ENCODE measurements around the gene SERP1.

The SERP1 gene

GRCh38 chr3:150546226-150547044 is at the start of gene SERP1, which contains the start of gene EIF2A:
Gene SERP1 (minus strand): TSS chr3:150546496. CDS start chr3:150546135, 361 bp downstream.
Gene EIF2A (plus strand): TSS chr3:150546787. CDS start chr3:150546803, 16 bp downstream.
- DNase-seq (ENCODE audit: low read depth in 4 of 4, low spot score in 1 of 4) = peak; percentile 93 to 97 (median 95)

- DNase-seq (ENCODE audit: low read depth in 4 of 4, low spot score in 1 of 4) = no peak
Measured at GRCh38 chr3:150594150-150594549, 47.9 kb upstream of the SERP1 start.

DNA sequence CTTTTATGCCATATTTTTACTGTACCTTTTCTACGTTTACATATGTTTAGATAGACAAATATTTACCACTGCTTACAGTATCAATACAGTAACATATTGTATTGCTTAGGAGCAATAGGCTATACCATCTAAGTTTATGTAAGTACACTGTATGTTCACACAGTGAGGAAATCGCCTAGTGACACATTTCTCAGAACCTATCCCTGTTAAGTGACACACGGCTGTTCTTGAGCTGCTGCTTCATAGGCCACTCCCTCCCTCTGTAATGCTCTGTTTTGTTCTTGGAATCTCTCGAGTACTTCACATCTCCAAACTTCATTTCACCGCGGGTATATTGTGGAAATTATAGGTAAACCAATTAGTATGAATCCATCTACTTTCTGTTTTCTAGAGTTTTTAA is 43.5 kb upstream of the SERP1 start:
- no peak for DNase-seq (ENCODE audit: low read depth in 4 of 4, low spot score in 1 of 4)

GRCh38 chr3:150588027-150588830 is 41.9 kb upstream of the SERP1 start:
- no peak for DNase-seq (ENCODE audit: low read depth in 4 of 4, low spot score in 1 of 4)

- no peak for DNase-seq (ENCODE audit: low read depth in 4 of 4, low spot score in 1 of 4)
Measured at GRCh38 chr3:150583028-150583427, 36.7 kb upstream of the SERP1 start.

DNA sequence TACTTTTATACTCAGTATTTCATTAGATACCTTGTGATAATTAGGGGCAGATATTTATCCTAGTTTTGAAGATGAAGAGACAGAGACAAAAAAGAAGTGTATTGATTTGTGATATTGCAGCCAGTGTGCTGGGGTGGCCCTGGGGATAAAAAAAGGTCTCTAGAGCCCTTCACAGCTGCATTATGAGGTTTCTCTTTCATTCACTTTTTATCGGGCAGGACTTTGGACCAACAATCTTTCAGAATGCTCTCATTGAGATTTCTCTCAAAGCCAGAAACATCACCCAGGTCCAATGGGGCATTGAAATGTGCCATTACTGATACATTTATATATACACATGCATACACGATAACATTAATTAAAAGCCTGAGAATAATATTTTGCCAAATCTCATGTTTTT is 36.3 kb upstream of the SERP1 start:
- DNase-seq (ENCODE audit: low read depth in 4 of 4, low spot score in 1 of 4) = no peak

DNA sequence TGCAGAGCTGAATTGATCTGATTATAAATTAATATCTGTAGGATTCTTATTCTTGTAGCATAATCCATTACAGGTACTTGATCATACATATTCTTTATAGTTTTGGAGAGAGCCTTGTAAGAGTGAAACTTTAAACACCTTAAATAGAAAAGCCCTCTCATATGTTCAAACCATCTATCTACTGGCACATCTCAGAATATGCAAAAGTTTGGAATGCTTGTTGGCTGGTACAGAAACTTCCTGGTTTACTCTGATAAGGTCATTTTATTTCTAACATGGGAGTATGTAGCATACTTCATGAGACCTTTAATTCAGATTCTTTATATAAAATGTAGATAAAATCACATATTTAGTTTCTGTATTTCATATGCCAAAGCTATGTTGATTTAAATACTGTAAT is 34.9 kb upstream of the SERP1 start:
- DNase-seq (ENCODE audit: low read depth in 4 of 4, low spot score in 1 of 4) = no peak

DNA sequence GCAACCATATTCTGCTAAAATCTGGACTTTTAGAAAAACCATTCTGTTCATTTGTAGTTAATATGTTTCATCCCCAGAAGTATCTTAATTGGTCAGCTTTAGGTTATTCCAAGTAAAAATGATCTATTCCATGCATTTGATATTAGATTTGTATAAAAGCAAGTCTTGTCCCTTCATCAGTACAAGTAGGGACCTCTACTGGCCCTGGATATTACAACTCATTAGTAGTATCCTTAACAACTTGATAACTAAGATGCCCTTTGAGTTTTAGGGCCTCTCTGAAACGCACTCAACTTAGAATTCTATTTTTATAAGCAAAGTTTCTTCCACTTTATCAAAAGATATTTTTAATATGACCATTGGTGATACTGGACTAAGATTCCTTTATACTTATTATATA is 31.6 kb upstream of the SERP1 start:
- no peak for DNase-seq (ENCODE audit: low read depth in 4 of 4, low spot score in 1 of 4)

- no peak for DNase-seq (ENCODE audit: low read depth in 4 of 4, low spot score in 1 of 4)
Measured at GRCh38 chr3:150567328-150567727, 21.0 kb upstream of the SERP1 start.

- DNase-seq (ENCODE audit: low read depth in 4 of 4, low spot score in 1 of 4) = no peak
Measured at GRCh38 chr3:150564243-150564642, 17.9 kb upstream of the SERP1 start.

DNA sequence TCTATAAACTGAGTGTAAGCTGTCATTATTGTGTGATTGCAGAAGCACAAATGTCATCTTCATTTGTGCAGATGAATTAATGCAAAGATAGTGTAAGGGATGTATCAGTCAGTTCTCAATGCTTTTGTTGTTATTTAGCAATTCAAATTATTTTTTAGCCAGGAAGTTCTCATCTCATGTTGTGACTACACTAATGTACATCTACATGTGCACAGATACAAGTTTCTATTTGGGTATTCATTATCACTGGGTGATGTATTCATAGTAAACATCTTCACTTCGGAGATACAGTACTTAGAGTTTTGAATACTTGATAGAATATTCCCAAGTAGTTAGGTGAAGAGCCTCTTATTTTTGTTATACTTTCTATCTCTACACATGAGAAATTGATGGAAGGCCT is 11.4 kb upstream of the SERP1 start:
- no peak for DNase-seq (ENCODE audit: low read depth in 4 of 4, low spot score in 1 of 4)

DNA sequence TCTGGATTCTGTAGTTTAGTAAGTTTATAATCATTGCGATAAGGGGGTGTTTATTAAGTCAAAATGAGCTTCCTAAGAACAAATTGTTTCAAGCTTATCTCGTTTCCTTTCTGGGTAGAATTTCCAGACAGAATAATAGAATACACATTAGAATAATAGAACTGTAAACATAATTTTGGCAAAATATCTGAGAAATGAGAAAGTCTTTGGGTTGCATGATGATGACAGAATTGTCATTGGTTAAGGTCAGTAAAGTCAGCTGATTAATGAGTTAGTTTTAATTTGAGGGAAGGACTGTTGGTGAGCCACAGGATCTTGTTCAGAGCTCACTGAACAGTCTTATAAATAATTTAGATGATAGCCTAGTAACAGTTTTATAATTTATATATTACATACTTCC is 10.5 kb upstream of the SERP1 start:
- DNase-seq (ENCODE audit: low read depth in 4 of 4, low spot score in 1 of 4) = no peak

DNA sequence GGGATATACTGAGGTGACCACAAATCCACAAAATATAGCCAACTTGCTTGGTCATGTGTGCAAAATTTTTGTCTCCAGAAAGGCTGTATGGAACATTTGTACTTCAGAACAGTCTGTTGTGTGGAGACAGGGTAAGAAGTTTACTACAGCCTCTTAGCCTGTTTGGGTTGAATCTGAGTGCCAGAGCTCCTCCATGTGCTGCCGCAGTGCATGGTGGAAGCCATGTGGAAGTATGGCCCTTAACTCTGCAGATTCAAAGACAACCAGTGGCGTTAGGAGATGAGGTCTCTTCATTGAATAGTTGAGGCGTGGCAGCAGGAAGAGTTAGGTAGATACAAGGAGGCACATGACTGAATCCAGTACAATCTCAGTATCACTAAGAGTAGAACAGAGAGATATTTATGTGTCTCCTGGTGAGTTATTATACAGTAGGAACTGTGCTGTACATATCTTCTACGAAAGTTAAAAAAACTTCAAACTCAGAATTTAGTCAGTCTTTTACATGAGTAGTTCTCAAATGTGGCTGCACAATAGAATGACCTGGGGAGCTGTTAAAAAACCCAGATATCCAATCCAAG is 9.7 kb upstream of the SERP1 start:
- no peak for DNase-seq (ENCODE audit: low read depth in 4 of 4, low spot score in 1 of 4)

- DNase-seq (ENCODE audit: low read depth in 4 of 4, low spot score in 1 of 4) = no peak
Measured at GRCh38 chr3:150547045-150547741, 897 bp upstream of the SERP1 start.

DNA sequence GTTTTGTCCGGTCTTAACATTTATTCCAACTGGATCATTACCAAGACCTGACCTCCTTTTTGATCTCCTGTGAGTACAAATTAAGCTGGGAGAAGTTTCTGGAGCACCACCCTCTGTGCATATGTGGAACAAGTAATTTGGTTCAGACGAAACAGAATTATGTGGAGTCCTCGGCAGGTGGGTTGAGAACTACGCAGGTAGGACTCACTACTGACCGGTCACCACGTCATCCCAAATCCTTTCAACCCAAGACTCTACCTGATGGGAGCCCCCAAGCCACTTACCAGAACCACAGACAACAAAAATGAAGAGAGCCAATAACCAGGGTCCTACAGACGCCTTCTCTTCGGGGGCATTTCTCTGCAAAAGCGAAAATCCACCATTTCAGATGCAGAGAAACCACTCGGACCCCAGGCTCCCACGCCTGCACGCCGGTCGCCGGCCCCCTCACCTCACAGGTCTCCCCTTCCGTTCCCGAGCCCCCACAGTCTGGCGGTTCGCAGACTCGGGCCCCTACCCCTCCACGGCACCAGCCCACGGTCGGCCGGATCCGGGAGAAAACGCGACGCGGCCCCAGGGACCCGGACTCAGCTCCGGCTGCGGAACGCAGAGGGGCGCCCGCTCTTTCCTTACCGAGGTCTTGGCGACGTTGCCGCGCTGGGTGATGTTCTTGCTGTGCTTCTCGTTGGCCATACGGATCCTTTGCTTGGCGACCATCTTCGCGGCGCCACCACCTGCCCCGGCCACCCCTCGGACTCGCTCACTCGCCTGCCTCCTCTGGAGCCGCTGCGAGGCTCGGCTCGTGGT is 674 bp downstream of the SERP1 start:
- DNase-seq (ENCODE audit: low read depth in 4 of 4, low spot score in 1 of 4) = peak; percentile 19 to 25 (median 22)

GRCh38 chr3:150544726-150545125 is 1.6 kb downstream of the SERP1 start:
- no peak for DNase-seq (ENCODE audit: low read depth in 4 of 4, low spot score in 1 of 4)

GRCh38 chr3:150544041-150544440 is 2.3 kb downstream of the SERP1 start:
- no peak for DNase-seq (ENCODE audit: low read depth in 4 of 4, low spot score in 1 of 4)

DNA sequence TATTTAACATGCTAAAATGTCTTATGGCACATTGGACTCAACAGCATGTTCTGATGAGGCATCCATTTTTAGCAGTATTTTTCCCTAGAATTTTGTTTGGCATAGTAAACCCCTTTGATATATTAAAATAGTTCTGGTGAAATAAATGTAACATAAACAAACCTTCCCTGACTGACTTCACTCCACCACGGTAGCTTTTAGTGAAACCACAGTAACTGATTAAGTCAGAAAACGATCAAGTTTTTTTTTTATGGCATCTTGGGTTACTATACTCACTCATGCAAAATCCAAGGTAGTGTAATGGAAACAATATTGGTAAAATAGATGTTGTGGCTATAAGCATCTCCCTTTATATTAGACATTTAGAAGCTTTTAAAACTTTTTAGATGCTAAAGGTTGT is 2.8 kb downstream of the SERP1 start:
- DNase-seq (ENCODE audit: low read depth in 4 of 4, low spot score in 1 of 4) = no peak

GRCh38 chr3:150543128-150543527 is 3.2 kb downstream of the SERP1 start:
- DNase-seq (ENCODE audit: low read depth in 4 of 4, low spot score in 1 of 4) = no peak

DNA sequence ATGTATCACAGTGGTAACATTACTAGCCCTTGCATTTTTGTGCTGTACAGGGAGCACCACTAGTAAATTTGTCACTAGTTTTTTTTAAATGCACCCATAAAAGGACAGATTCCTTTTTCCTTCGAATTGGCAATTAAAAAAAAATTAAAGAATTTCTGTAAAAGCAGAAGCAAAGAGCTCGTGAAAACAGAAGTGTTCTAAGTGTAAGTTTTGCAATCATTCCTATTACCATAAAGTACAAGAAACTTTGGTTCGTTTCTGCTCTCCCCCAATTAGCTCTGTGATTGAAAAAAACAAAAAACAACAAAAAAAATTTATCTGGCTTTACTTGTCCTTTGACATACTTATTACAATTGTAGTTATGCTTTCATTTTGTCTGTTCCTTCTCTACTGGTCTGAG is 5.3 kb downstream of the SERP1 start:
- no peak for DNase-seq (ENCODE audit: low read depth in 4 of 4, low spot score in 1 of 4)
